ENCODE measurements around the gene SYCP2L.

DNA sequence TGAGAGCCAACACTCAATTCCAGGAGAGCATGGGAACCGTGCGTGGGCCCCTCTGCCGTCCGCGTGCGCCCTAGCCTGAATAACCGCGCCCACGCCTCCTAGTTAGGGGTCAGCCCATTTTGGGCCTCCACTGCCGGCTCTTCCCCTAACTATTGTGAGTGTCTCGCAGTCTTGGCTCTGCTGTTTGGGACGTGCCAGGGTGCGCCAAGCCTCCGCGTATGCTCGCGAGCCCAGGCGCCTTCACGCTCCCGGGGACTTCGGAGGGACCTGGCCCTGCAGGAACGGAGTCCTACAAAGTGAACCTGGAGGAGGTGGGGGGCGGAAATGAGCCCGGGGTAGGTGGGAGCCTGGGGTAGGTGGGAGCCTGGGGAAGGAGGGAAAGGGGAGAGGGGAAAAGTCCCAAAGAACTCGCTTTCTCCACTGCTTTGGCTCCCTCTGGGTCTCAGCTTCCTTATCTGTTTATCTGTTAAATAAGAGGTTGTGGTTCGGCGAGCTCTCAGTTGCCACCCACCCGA lies 4.1 kb upstream of the SYCP2L start:
- TF ChIP-seq, protein P1, sequence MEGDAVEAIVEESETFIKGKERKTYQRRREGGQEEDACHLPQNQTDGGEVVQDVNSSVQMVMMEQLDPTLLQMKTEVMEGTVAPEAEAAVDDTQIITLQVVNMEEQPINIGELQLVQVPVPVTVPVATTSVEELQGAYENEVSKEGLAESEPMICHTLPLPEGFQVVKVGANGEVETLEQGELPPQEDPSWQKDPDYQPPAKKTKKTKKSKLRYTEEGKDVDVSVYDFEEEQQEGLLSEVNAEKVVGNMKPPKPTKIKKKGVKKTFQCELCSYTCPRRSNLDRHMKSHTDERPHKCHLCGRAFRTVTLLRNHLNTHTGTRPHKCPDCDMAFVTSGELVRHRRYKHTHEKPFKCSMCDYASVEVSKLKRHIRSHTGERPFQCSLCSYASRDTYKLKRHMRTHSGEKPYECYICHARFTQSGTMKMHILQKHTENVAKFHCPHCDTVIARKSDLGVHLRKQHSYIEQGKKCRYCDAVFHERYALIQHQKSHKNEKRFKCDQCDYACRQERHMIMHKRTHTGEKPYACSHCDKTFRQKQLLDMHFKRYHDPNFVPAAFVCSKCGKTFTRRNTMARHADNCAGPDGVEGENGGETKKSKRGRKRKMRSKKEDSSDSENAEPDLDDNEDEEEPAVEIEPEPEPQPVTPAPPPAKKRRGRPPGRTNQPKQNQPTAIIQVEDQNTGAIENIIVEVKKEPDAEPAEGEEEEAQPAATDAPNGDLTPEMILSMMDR (IDR thresholded peaks at IDR 0.05; ENCODE audit: low read depth, low read length, poor library complexity, severe bottlenecking): no peak
- no peak for TF ChIP-seq EZH2phosphoT487 (IDR thresholded peaks at IDR 0.05; ENCODE audit: borderline replicate concordance, low read length)
